ENCODE measurements around the gene SYNDIG1L. TPM values are rescaled to one million over a fixed set of nuclear protein-coding genes. Genes with fewer than 3 reads are reported as not detected.

The SYNDIG1L gene
- total RNA-seq, 1 donor from 2014 or later, result 2.9 TPM

GRCh38 chr14:74368026-74368425 lies 58.0 kb downstream of the SYNDIG1L start:
- H3K4me3 ChIP-seq, result no peak overlapping the region

GRCh38 chr14:74364271-74364880 lies 61.6 kb downstream of the SYNDIG1L start:
- DNase-seq (peak; percentile 36), ATAC-seq (no peak)
- Histone ChIP-seq H3K27ac (no peak overlapping the region), H3K27me3 (no peaks in the 10 kb centered on the region), H3K4me1 (no peaks in the 10 kb centered on the region), H3K36me3 (no peaks in the 10 kb centered on the region), H3K4me3 (no peak overlapping the region), H3K9me3 (no peaks in the 10 kb centered on the region)
- intact Hi-C loops (cut with DNase I), result loop anchor here (5.0 kb wide), 1 partner anchor 113 kb away; no protein-coding TSS in a partner anchor
- TF ChIP-seq CTCF (IDR thresholded peaks at IDR 0.05), result no peak

More at GRCh38 chr14:74368026-74368425, 58.0 kb downstream of the SYNDIG1L start:
- Histone ChIP-seq H3K27ac (no peak overlapping the region), H3K9me3 (no peaks in the 10 kb centered on the region), H3K36me3 (no peaks in the 10 kb centered on the region), H3K27me3 (no peaks in the 10 kb centered on the region), H3K4me1 (no peaks in the 10 kb centered on the region)
- ATAC-seq (no peak), DNase-seq (no peak)
- intact Hi-C loops (cut with DNase I), result no loop called here
- no peak for TF ChIP-seq CTCF (IDR thresholded peaks at IDR 0.05)

GRCh38 chr14:74362361-74362915 lies 63.6 kb downstream of the SYNDIG1L start:
- no peaks in the 10 kb centered on the region for H3K27me3 ChIP-seq
- H3K4me3 ChIP-seq, result no peak overlapping the region
- TF ChIP-seq CTCF (IDR thresholded peaks at IDR 0.05), result peak; percentile 94
- H3K36me3 ChIP-seq, result no peaks in the 10 kb centered on the region
- intact Hi-C loops (cut with DNase I), result loop anchor here (5.0 kb wide), 1 partner anchor 115 kb away; no protein-coding TSS in a partner anchor
- peak; percentile 90 for DNase-seq
- peak; percentile 97 for ATAC-seq
- no peaks in the 10 kb centered on the region for H3K4me1 ChIP-seq
- no peaks in the 10 kb centered on the region for H3K9me3 ChIP-seq
- no peak overlapping the region for H3K27ac ChIP-seq

- peak; percentile 40 for DNase-seq
- intact Hi-C loops (cut with DNase I), result loop anchor here (5.0 kb wide), 1 partner anchor 117 kb away; no protein-coding TSS in a partner anchor
- no peaks in the 10 kb centered on the region for H3K4me1 ChIP-seq
- no peaks in the 10 kb centered on the region for H3K9me3 ChIP-seq
- TF ChIP-seq CTCF (IDR thresholded peaks at IDR 0.05), result no peak
- H3K36me3 ChIP-seq, result no peaks in the 10 kb centered on the region
- no peaks in the 10 kb centered on the region for H3K27me3 ChIP-seq
- no peak overlapping the region for H3K27ac ChIP-seq
- no peak for ATAC-seq
- H3K4me3 ChIP-seq, result no peak overlapping the region
Observed at GRCh38 chr14:74360163-74360562, 65.8 kb downstream of the SYNDIG1L start.

- TF ChIP-seq CTCF (IDR thresholded peaks at IDR 0.05), result no peak
- no peak overlapping the region for H3K27ac ChIP-seq
- no peaks in the 10 kb centered on the region for H3K4me1 ChIP-seq
- no peaks in the 10 kb centered on the region for H3K36me3 ChIP-seq
- no peak overlapping the region for H3K4me3 ChIP-seq
- no peak for ATAC-seq
- intact Hi-C loops (cut with DNase I), result no loop called here
- H3K27me3 ChIP-seq, result no peaks in the 10 kb centered on the region
- no peaks in the 10 kb centered on the region for H3K9me3 ChIP-seq
- DNase-seq, result peak; percentile 51
Observed at GRCh38 chr14:74358176-74358829, 67.7 kb downstream of the SYNDIG1L start.
